HG03159 (cell line): ENCODE measurements around the gene CNPY4.

Experiments used
- ATAC-seq: cut with Tn5 transposase; IDR thresholded peaks from one replicate; pipeline ENCODE4 v1.9.1; 2021; ENCODE audit warnings: mild to moderate bottlenecking, moderate library complexity; ENCODE audit not compliant: unreplicated experiment

Gene CNPY4

GRCh38 chr7:100166317-100166940 is 47.0 kb downstream of the CNPY4 start:
- no peak for ATAC-seq

GRCh38 chr7:100166970-100167911 is 47.8 kb downstream of the CNPY4 start:
- no peak for ATAC-seq

GRCh38 chr7:100167912-100168323 is 48.5 kb downstream of the CNPY4 start:
- no peak for ATAC-seq

GRCh38 chr7:100169147-100169850 is 49.9 kb downstream of the CNPY4 start:
- ATAC-seq: no peak

- no peak for ATAC-seq
Observed at GRCh38 chr7:100170101-100170897, 50.9 kb downstream of the CNPY4 start.

- no peak for ATAC-seq
Observed at GRCh38 chr7:100171087-100171681, 51.8 kb downstream of the CNPY4 start.

GRCh38 chr7:100171840-100172239 is 52.4 kb downstream of the CNPY4 start:
- ATAC-seq: no peak

GRCh38 chr7:100173806-100174495 is 54.5 kb downstream of the CNPY4 start:
- ATAC-seq: no peak

GRCh38 chr7:100174582-100174981 is 55.1 kb downstream of the CNPY4 start:
- no peak for ATAC-seq
